H1 (cell line): Measurements from ENCODE around the gene AIPL1.

Experiments
- CTCF ChIP-seq, 3 experiments: IDR thresholded peaks; 1 replicate in 2 of 3; 2 replicates in 1 of 3; pipeline versions ENCODE4 v1.5.1 to v1.6.1; 2011; ENCODE audit warnings: low read length in 3 of 3, mild to moderate bottlenecking in 3 of 3, inconsistent platforms in 2 of 3, low read depth in 1 of 3, moderate library complexity in 1 of 3; ENCODE audit not compliant: insufficient read depth in 1 of 3; ENCODE audit errors: control extremely low read depth in 1 of 3
- SRF ChIP-seq: IDR thresholded peaks from 2 replicates; pipeline ENCODE4 v1.6.1; 2011; ENCODE audit warnings: mild to moderate bottlenecking, low read depth, low read length, moderate library complexity
- TF ChIP-seq, protein P1 (sequence below): IDR thresholded peaks from 2 replicates; pipeline ENCODE4 v1.6.1; 2011; ENCODE audit warnings: low read depth, mild to moderate bottlenecking, low read length; ENCODE audit not compliant: insufficient read depth

- no peak for TF ChIP-seq SRF
- no peak for TF ChIP-seq CTCF (IDR thresholded peaks at IDR 0.05; ENCODE audit: control extremely low read depth in 1 of 3, insufficient read depth in 1 of 3, low read depth in 1 of 3, low read length in 3 of 3)
- TF ChIP-seq, protein P1, sequence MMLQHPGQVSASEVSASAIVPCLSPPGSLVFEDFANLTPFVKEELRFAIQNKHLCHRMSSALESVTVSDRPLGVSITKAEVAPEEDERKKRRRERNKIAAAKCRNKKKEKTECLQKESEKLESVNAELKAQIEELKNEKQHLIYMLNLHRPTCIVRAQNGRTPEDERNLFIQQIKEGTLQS = no peak
Observed at GRCh38 chr17:6482105-6482455, 47.2 kb upstream of the AIPL1 start.
